Measurements from ENCODE around the gene PLCL1.

The PLCL1 gene

DNA sequence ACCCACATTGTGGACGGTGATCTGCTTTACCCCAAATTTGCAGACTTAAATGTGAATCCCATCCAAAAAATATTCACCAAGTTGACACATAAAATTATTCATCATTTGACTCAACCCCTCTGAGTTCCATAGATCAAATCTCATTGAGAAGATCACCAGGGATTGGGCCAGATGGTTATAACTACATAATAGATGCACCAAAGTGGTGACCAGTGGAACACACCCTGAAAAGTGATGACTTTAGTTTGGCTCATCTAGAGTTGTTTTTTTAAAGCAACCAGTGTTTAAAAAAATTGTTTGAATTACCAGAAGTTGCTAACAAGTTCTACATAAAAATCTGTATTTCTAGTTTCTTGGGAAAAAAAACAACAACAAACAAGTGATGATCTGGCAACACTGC is 155.0 kb downstream of the PLCL1 start:
- no peak overlapping the region for H3K4me3 ChIP-seq (ENCODE audit: low read length)
- no peaks in the 10 kb centered on the region for H3K36me3 ChIP-seq (replicated peaks; ENCODE audit: insufficient read depth, low read length)
- H4K20me1 ChIP-seq (ENCODE audit: insufficient read depth, low read length) = no peaks in the 10 kb centered on the region
- TF ChIP-seq, protein P1, sequence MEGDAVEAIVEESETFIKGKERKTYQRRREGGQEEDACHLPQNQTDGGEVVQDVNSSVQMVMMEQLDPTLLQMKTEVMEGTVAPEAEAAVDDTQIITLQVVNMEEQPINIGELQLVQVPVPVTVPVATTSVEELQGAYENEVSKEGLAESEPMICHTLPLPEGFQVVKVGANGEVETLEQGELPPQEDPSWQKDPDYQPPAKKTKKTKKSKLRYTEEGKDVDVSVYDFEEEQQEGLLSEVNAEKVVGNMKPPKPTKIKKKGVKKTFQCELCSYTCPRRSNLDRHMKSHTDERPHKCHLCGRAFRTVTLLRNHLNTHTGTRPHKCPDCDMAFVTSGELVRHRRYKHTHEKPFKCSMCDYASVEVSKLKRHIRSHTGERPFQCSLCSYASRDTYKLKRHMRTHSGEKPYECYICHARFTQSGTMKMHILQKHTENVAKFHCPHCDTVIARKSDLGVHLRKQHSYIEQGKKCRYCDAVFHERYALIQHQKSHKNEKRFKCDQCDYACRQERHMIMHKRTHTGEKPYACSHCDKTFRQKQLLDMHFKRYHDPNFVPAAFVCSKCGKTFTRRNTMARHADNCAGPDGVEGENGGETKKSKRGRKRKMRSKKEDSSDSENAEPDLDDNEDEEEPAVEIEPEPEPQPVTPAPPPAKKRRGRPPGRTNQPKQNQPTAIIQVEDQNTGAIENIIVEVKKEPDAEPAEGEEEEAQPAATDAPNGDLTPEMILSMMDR (IDR thresholded peaks at IDR 0.05; ENCODE audit: low read length) = no peak
- TF ChIP-seq EZH2 (optimal IDR thresholded peaks at IDR 0.05; ENCODE audit: low read depth, low read length) (no peak), EZH2phosphoT487 (IDR thresholded peaks at IDR 0.05; ENCODE audit: low read length) (no peak)
- no peaks in the 10 kb centered on the region for H3K9me3 ChIP-seq (replicated peaks; ENCODE audit: insufficient read depth, low read length)
- H3K4me2 ChIP-seq (ENCODE audit: low read depth, low read length) = no peak overlapping the region
- no peak overlapping the region for H3K9ac ChIP-seq (ENCODE audit: low read length)
- H2AFZ ChIP-seq (ENCODE audit: low read length) = no peak overlapping the region
- no peak for DNase-seq
- no peaks in the 10 kb centered on the region for H3K79me2 ChIP-seq (ENCODE audit: low read length)
- H3K27ac ChIP-seq (ENCODE audit: low read length) = no peak overlapping the region
- H3K4me1 ChIP-seq (ENCODE audit: low read length) = no peaks in the 10 kb centered on the region
- no peaks in the 10 kb centered on the region for H3K9me2 ChIP-seq (replicated peaks; ENCODE audit: insufficient read depth, low read length)
- no peaks in the 10 kb centered on the region for H3K27me3 ChIP-seq (replicated peaks; ENCODE audit: insufficient read depth, low read length)
- no peaks in the 10 kb centered on the region for H3F3A ChIP-seq (ENCODE audit: insufficient read depth, low read length)

DNA sequence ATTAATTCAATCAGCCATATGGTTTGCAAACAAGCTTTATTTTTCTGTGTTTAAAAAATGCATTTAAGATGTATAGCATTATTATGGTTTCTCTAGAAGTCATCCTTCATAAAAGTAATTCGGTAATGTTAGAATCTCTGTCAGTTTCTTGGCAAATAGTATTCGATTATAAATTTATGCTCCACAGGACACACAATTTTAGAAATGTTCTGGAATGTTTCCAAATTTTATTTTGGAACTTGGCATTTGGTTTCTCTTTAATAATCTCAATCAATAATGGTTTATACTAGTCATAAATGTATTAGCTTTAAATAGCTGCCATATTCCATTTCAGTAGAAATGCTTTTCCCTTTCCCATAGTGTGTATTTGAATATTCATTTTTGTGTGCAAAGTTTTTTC is 156.4 kb downstream of the PLCL1 start:
- Histone ChIP-seq H3K9me3 (replicated peaks; ENCODE audit: insufficient read depth, low read length) (no peaks in the 10 kb centered on the region), H3K4me1 (ENCODE audit: low read length) (no peaks in the 10 kb centered on the region), H3K27ac (ENCODE audit: low read length) (no peak overlapping the region), H3F3A (ENCODE audit: insufficient read depth, low read length) (no peaks in the 10 kb centered on the region), H3K4me3 (ENCODE audit: low read length) (no peak overlapping the region), H3K9me2 (replicated peaks; ENCODE audit: insufficient read depth, low read length) (no peaks in the 10 kb centered on the region), H3K27me3 (replicated peaks; ENCODE audit: insufficient read depth, low read length) (no peaks in the 10 kb centered on the region), H2AFZ (ENCODE audit: low read length) (no peak overlapping the region), H3K4me2 (ENCODE audit: low read depth, low read length) (no peak overlapping the region), H4K20me1 (ENCODE audit: insufficient read depth, low read length) (no peaks in the 10 kb centered on the region), H3K79me2 (ENCODE audit: low read length) (no peaks in the 10 kb centered on the region), H3K9ac (ENCODE audit: low read length) (no peak overlapping the region), H3K36me3 (replicated peaks; ENCODE audit: insufficient read depth, low read length) (no peaks in the 10 kb centered on the region)
- DNase-seq = no peak
- TF ChIP-seq EZH2 (optimal IDR thresholded peaks at IDR 0.05; ENCODE audit: low read depth, low read length) (no peak), EZH2phosphoT487 (IDR thresholded peaks at IDR 0.05; ENCODE audit: low read length) (no peak)
- TF ChIP-seq, protein P1 (IDR thresholded peaks at IDR 0.05; ENCODE audit: low read length) = no peak

DNA sequence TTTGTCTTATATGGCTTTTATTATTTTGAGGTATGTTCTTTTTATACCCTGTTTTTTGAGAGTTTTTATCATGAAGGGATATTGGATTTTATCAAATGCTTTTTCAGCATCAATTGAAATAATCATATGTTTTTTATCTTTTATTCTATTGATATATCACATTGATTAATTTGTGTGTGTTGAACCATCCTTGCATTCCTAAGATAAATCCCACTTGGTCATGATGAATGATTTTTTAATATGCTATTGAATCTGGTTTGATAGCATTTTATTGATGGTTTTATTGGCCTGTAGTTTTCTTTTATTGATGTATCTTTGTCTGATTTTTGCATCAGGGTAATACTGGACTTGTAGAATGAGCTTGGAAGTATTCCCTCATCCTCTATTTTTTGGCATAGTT is 160.3 kb downstream of the PLCL1 start:
- TF ChIP-seq, protein P1 (IDR thresholded peaks at IDR 0.05; ENCODE audit: low read length) = no peak
- TF ChIP-seq EZH2phosphoT487 (IDR thresholded peaks at IDR 0.05; ENCODE audit: low read length) (no peak), EZH2 (optimal IDR thresholded peaks at IDR 0.05; ENCODE audit: low read depth, low read length) (no peak)
- H3K4me3 ChIP-seq (ENCODE audit: low read length) = no peak overlapping the region
- H3K27ac ChIP-seq (ENCODE audit: low read length) = no peak overlapping the region
- no peak for DNase-seq
- H3K9ac ChIP-seq (ENCODE audit: low read length) = no peak overlapping the region
- no peaks in the 10 kb centered on the region for H4K20me1 ChIP-seq (ENCODE audit: insufficient read depth, low read length)
- no peak overlapping the region for H3K4me2 ChIP-seq (ENCODE audit: low read depth, low read length)
- no peaks in the 10 kb centered on the region for H3K36me3 ChIP-seq (replicated peaks; ENCODE audit: insufficient read depth, low read length)
- no peaks in the 10 kb centered on the region for H3K9me3 ChIP-seq (replicated peaks; ENCODE audit: insufficient read depth, low read length)
- no peaks in the 10 kb centered on the region for H3F3A ChIP-seq (ENCODE audit: insufficient read depth, low read length)
- no peak overlapping the region for H2AFZ ChIP-seq (ENCODE audit: low read length)
- no peaks in the 10 kb centered on the region for H3K9me2 ChIP-seq (replicated peaks; ENCODE audit: insufficient read depth, low read length)
- H3K27me3 ChIP-seq (replicated peaks; ENCODE audit: insufficient read depth, low read length) = no peaks in the 10 kb centered on the region
- no peaks in the 10 kb centered on the region for H3K79me2 ChIP-seq (ENCODE audit: low read length)
- H3K4me1 ChIP-seq (ENCODE audit: low read length) = no peaks in the 10 kb centered on the region
